Measurements from ENCODE around the gene UGT2B15. TPM values are rescaled to one million over a fixed set of nuclear protein-coding genes. Genes with fewer than 3 reads are reported as not detected.
"Not testable (repeated sequence)": the region's sequence is repeated elsewhere in the genome, so short reads cannot be mapped to it uniquely, and the experiment has no call there.

The UGT2B15 gene
- polyA plus RNA-seq, 3 donors, result 1.1 to 23.5 (median 2.1) TPM

DNA sequence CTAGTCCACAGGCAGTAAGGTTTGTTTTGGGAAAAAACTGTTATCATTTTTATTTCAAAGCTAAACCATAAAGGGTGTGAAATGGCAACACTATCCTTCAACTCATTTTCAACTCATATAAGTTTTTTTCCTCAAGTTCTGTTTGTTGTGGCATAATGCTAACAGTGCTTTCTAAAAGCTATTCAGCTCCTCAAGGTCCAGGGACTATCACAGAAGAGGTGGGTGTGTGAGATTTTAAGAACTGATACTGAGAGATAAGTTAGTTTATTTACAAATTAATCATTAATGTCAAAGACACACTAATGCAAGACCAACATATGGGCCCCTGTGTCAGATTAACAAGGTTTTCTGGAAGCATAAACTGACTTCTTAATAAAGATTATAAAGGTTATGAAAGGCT, 11.8 kb downstream of the UGT2B15 start:
- no peak overlapping the region for H3K27ac ChIP-seq (ENCODE audit: low read depth, low read length)

DNA sequence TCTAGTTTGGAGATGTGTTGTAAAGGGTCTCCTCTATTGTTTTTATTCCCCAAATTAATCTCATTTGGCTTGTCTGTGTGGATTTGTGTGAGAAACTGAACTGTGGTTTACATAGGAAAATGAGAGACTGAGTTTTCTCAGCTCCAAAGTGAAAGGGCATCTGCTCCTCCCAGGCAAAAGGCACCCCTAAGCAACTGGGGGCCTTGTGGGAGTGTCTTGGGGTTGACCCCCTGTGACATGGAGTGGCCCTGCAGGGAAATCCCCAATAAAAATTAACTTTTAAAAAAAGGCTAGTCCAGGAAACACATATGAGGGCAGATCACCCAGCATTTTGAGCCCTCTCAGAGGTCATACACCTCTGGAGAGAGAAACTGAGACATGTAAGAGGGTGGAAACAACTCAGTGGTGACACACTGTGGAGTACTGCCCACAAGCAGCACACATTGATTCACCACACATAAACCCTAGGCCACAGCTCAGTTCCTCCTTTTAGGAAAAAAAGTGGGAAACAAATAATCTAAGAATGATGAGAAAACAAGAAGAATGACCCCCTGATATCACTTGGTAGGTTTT, 13.3 kb downstream of the UGT2B15 start:
- not testable (repeated sequence) for H3K27ac ChIP-seq (ENCODE audit: low read depth, low read length)

DNA sequence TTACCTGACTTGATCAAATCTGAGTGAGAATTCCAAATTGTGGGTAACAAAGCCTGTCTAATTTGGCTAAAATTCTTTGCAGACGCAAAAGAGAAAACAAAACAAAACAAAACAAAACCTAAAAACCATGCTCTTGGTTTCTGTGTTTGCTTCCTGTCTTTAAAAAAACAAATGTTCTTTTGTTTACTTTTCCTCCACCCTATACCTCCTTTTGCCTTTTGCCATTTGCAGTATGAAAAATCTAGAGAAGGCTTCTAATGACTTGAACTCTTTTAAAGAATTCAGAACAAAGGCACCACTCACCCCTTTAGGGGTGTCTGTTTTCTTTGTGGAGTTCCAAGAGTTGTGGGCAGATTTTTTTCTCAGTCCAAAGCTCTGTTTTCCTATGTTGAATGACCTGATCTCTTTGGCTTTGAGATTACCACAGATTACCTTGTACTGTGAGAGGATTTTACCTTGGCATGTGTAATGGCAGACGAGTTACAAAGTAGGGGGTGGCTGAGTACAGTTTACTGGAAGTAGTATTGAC, 13.9 kb downstream of the UGT2B15 start:
- whole genome bisulfite sequencing, 3 donors, result 53 to 85% (median 73%) methylated on average over 2 of the region's 2 CpGs
- H3K27ac ChIP-seq (ENCODE audit: low read depth, low read length), result not testable (repeated sequence)

- 40 to 80% (median 50%) methylated on average over 3 of the region's 3 CpGs for WGBS, 3 donors
- no peak overlapping the region for H3K27ac ChIP-seq (ENCODE audit: low read depth, low read length)
Measured at GRCh38 chr4:68655764-68656444, 14.5 kb downstream of the UGT2B15 start.

GRCh38 chr4:68654946-68655721, 15.3 kb downstream of the UGT2B15 start:
- no peak overlapping the region for H3K27ac ChIP-seq (ENCODE audit: low read depth, low read length)
- 68 to 71% (median 70%) methylated on average over 5 of the region's 5 CpGs for WGBS, 3 donors

GRCh38 chr4:68651932-68652331, 18.5 kb downstream of the UGT2B15 start:
- H3K27ac ChIP-seq (ENCODE audit: low read depth, low read length), result no peak overlapping the region
- 16 to 55% (median 51%) methylated on average over 1 of the region's 1 CpG for WGBS, 3 donors

- 71 to 93% (median 77%) methylated on average over 3 of the region's 3 CpGs for WGBS, 3 donors
- no peak overlapping the region for H3K27ac ChIP-seq (ENCODE audit: low read depth, low read length)
Measured at GRCh38 chr4:68630371-68630770, 40.1 kb downstream of the UGT2B15 start.

- not testable (repeated sequence) for H3K27ac ChIP-seq (ENCODE audit: low read depth, low read length)
- WGBS, 3 donors, result 79 to 100% methylated on average over 2 of the region's 2 CpGs; no CpG with 5 or more reads in 1 of the 3 donors
Measured at GRCh38 chr4:68622731-68623130, 47.7 kb downstream of the UGT2B15 start.

DNA sequence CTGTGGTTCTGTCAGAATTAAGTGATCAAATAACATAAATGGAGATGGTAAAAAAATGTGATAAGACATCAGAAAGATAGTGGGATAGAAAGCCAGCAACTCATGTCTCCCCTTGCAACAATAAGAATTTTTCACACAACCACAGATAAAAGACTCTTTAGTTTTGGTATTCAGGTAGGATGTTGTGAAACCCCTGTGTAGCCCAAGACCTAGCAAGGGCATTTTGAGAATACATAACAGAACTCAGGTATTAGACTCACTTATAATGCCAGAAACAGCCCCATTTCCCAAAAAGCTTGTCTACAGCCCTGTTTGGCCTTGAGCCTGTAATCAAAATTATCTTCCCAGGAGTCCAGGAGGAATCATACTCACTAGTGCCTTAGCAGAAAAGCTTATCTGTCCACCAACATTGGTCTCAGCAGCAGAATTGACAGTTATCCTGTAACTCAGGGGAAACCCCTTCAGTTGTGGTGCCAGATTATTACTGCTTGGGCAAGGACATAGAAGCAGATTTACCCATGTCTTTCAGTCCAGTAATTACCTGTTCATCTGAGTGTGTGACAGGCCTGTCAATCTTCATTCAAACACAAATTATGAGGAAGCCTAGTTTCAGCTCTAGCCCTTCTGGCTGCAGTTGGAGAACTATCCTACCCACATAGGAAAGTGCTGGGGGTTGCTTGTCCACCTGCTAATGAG, 53.3 kb downstream of the UGT2B15 start:
- H3K27ac ChIP-seq (ENCODE audit: low read depth, low read length), result no peak overlapping the region

DNA sequence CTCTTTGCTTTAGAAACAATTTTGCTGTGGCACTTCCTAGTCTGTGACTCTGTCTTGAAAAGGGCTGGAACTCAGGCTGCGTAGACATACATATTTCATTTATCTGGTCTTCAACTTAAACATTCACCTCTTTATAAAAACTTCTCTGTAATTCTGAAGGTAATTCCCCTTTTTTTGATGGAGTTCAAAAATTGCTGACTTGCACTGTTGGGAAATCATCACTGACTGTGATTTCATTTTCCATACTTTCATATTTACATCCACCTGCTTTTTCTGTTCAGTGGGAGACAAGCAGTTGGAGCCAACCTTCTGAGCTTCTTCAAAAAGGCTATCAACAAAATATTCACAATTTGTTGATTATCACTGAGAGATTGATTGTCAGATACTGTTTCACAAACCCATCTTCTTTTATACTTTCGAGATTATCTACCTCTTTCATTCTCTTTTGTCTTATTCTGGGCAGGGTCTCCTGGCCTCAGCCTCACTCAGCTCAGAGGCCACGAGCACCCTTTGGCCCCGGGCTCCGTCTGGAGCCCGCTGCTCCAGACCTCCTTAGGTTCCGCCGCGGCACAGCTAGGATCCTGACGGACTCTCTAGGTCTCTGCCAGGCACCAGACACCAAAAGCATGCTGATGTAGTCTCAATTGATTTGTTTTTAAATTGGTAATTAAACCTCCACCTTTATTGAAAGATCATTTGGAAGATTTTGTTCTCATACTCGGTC, 54.6 kb downstream of the UGT2B15 start:
- WGBS, 3 donors, result 91 to 94% methylated on average over 11 of the region's 11 CpGs; no CpG with 5 or more reads in 1 of the 3 donors
- H3K27ac ChIP-seq (ENCODE audit: low read depth, low read length), result no peak overlapping the region

DNA sequence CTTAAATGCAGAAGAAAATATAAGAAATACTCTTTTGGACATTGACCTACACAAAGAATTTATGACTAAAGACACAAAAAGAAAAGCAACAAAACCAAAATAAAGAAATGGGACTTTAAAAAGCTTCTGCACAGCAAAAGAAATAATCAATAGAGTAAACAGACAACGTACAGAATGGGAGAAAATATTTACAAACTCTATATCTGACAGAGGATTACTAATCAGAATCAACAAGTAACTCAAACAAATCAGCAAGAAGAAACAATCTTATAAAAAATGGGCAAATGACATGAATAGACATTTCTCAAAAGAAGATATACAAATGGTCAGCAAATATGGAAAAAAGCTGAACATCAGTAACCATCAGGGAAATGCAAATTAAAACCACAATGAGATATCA, 56.7 kb downstream of the UGT2B15 start:
- no peak overlapping the region for H3K27ac ChIP-seq (ENCODE audit: low read depth, low read length)
- WGBS, 3 donors, result 23 to 45% methylated on average over 1 of the region's 1 CpG; no CpG with 5 or more reads in 1 of the 3 donors

DNA sequence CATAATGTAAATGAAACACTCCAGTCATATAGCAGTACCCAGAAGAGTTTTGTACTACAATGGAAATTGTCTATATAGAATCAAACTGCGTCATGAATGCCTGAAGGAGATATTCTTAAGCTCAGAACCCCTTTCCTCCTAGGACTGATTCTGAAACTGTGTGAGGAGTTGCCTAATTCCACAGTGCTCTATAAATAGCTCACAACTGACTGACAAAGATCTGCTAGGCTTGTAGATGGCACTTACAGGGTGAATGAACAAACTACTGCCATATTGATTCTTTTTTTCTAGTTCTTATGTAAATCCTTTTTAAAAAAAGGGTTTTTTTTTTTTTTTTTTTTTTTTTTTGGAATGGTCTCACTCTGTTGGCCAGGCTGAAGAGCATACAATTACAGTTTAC, 64.2 kb downstream of the UGT2B15 start:
- 94 to 95% methylated on average over 1 of the region's 1 CpG; no CpG with 5 or more reads in 1 of the 3 donors for WGBS, 3 donors
- no peak overlapping the region for H3K27ac ChIP-seq (ENCODE audit: low read depth, low read length)

DNA sequence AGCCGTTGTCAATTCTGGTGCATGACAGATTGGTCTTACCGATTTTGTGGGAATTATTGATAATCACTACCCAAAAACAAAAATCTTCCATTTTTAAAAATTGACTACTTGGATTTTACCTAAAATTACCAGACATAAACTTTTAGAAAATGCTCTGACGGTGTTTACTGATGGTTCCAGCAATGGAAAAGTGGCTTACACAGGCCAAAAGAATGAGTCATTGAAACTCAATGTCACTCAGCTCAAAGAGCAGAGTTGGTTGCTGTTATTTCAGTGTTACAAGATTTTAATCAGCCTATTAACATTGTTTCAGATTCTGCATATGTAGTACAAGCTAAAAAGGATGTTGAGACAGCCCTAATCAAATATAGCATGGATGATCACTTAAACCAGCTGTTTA, 71.3 kb downstream of the UGT2B15 start:
- whole genome bisulfite sequencing, 3 donors, result 78 to 88% methylated on average over 3 of the region's 3 CpGs; no CpG with 5 or more reads in 1 of the 3 donors
- no peak overlapping the region for H3K27ac ChIP-seq (ENCODE audit: low read depth, low read length)

- WGBS, 3 donors, result 94 to 97% methylated on average over 2 of the region's 2 CpGs; no CpG with 5 or more reads in 1 of the 3 donors
- no peak overlapping the region for H3K27ac ChIP-seq (ENCODE audit: low read depth, low read length)
Measured at GRCh38 chr4:68597482-68597881, 73.0 kb downstream of the UGT2B15 start.

Other genes starting within 250 kb of the UGT2B15 start
- gene TMPRSS11E, start 223.2 kb downstream of the UGT2B15 start, polyA plus RNA-seq, result under 1 TPM in 2 of 3 donors, not detected in 1; 0.33 to 0.69 TPM
- gene UGT2B17, start 94.3 kb downstream of the UGT2B15 start, polyA plus RNA-seq, result under 1 TPM in 1 of 3 donors, not detected in 2; 0.56 TPM
- gene UGT2B10, start 145.3 kb upstream of the UGT2B15 start, polyA plus RNA-seq, result not detected

Measured in adipose tissue (tissue), 3 donors.